SJSA1 (cell line): ENCODE measurements around the gene BACE1. TPM values are rescaled to one million over a fixed set of nuclear protein-coding genes. Genes with fewer than 3 reads are reported as not detected.
"Not testable (repeated sequence)": the region's sequence is repeated elsewhere in the genome, so short reads cannot be mapped to it uniquely, and the experiment has no call there.

ENCODE experiments used
- DNase-seq, 2 experiments: peaks; one replicate each; pipeline ENCODE4 v3.0.0-alpha.2; 2015 to 2020; ENCODE audit warnings: low spot score in 2 of 2, low read depth in 1 of 2
- H3K27ac ChIP-seq: fragments of 250-450 bp; sonication (Bioruptor Pico); 2 replicates; pipeline ENCODE4 v1.5.1; 2020; ENCODE audit warnings: mild to moderate bottlenecking, moderate library complexity
- H3K27me3 ChIP-seq: fragments of 250-450 bp; sonication (Bioruptor Pico); replicated peaks from 2 replicates; pipeline ENCODE4 v1.5.1; 2020; ENCODE audit warnings: mild to moderate bottlenecking, moderate library complexity
- H3K36me3 ChIP-seq: fragments of 250-450 bp; sonication (Bioruptor Pico); 2 replicates; pipeline ENCODE4 v1.5.1; 2020; ENCODE audit warnings: mild to moderate bottlenecking
- H3K4me1 ChIP-seq: fragments of 250-450 bp; sonication (Bioruptor Pico); replicated peaks from 2 replicates; pipeline ENCODE4 v1.6.1; 2021; ENCODE audit warnings: mild to moderate bottlenecking
- H3K4me3 ChIP-seq: fragments of 250-450 bp; sonication (Bioruptor Pico); 2 replicates; pipeline ENCODE4 v1.5.1; 2020; ENCODE audit warnings: mild to moderate bottlenecking
- H3K9me3 ChIP-seq: fragments of 250-450 bp; sonication (Bioruptor Pico); replicated peaks from 2 replicates; pipeline ENCODE4 v1.5.1; 2020; ENCODE audit warnings: mild to moderate bottlenecking
- total RNA-seq: library from RNA; depleted of rRNA; stranded (reverse); fragments of >200 nt; shearing (Covaris generic); gene quantifications from 2 replicates; pipeline ENCODE4 v1.2.3, GENCODE V29; 2014

The BACE1 gene
- total RNA-seq, 1 experiment from 2014 or later: 22.7 TPM

GRCh38 chr11:117279711-117280376, 36.2 kb downstream of the BACE1 start:
- DNase-seq: no peak
- peak overlapping the region; percentile 63; the same call in 1 of the 2 replicates for H3K27ac ChIP-seq
- no peaks in the 10 kb centered on the region for H3K9me3 ChIP-seq
- H3K36me3 ChIP-seq: peaks cover 10% of the 10 kb centered on the region
- peaks cover 42% of the 10 kb centered on the region for H3K4me1 ChIP-seq
- H3K4me3 ChIP-seq: no peak overlapping the region
- no peaks in the 10 kb centered on the region for H3K27me3 ChIP-seq

GRCh38 chr11:117278347-117278746, 37.7 kb downstream of the BACE1 start:
- Histone ChIP-seq H3K36me3 (peaks cover 10% of the 10 kb centered on the region), H3K27me3 (no peaks in the 10 kb centered on the region), H3K4me1 (peaks cover 54% of the 10 kb centered on the region), H3K27ac (no peak overlapping the region), H3K9me3 (no peaks in the 10 kb centered on the region), H3K4me3 (no peak overlapping the region)
- no peak for DNase-seq

GRCh38 chr11:117273550-117274289, 42.3 kb downstream of the BACE1 start:
- Histone ChIP-seq H3K4me1 (peaks cover 29% of the 10 kb centered on the region), H3K36me3 (no peaks in the 10 kb centered on the region), H3K27me3 (no peaks in the 10 kb centered on the region), H3K27ac (peak overlapping the region; percentile 95), H3K4me3 (0 out of 2 replicates have a peak overlapping the region, but pooled peaks have one; percentile 6), H3K9me3 (no peaks in the 10 kb centered on the region)
- peak; percentile 82 to 89 for DNase-seq

- not testable (repeated sequence) for DNase-seq, H3K9me3 ChIP-seq, H3K27me3 ChIP-seq, H3K27ac ChIP-seq, H3K36me3 ChIP-seq, H3K4me3 ChIP-seq
- peaks cover 32% of the 10 kb centered on the region for H3K4me1 ChIP-seq
These were observed 43.9 kb downstream of the BACE1 start for GRCh38 chr11:117272175-117272574.

- Histone ChIP-seq H3K27ac (no peak overlapping the region), H3K4me1 (peaks cover 29% of the 10 kb centered on the region), H3K36me3 (no peaks in the 10 kb centered on the region), H3K9me3 (no peaks in the 10 kb centered on the region), H3K4me3 (no peak overlapping the region), H3K27me3 (no peaks in the 10 kb centered on the region)
- DNase-seq: no peak
These were observed 44.8 kb downstream of the BACE1 start for GRCh38 chr11:117271208-117271607.

- peaks cover 16% of the 10 kb centered on the region for H3K4me1 ChIP-seq
- no peaks in the 10 kb centered on the region for H3K9me3 ChIP-seq
- no peaks in the 10 kb centered on the region for H3K36me3 ChIP-seq
- no peak overlapping the region for H3K27ac ChIP-seq
- no peak for DNase-seq
- H3K27me3 ChIP-seq: no peaks in the 10 kb centered on the region
- H3K4me3 ChIP-seq: no peak overlapping the region
These were observed 46.2 kb downstream of the BACE1 start for GRCh38 chr11:117269856-117270255.

- no peaks in the 10 kb centered on the region for H3K9me3 ChIP-seq
- no peak overlapping the region for H3K27ac ChIP-seq
- H3K36me3 ChIP-seq: no peaks in the 10 kb centered on the region
- no peak for DNase-seq
- H3K4me1 ChIP-seq: peaks cover 3% of the 10 kb centered on the region; the same call in 1 of the 2 replicates
- H3K27me3 ChIP-seq: no peaks in the 10 kb centered on the region
- no peak overlapping the region for H3K4me3 ChIP-seq
These were observed 50.3 kb downstream of the BACE1 start for GRCh38 chr11:117265745-117266144.

- H3K4me3 ChIP-seq, H3K36me3 ChIP-seq, H3K27ac ChIP-seq, H3K27me3 ChIP-seq, DNase-seq, H3K4me1 ChIP-seq, H3K9me3 ChIP-seq: not testable (repeated sequence)
These were observed 51.3 kb downstream of the BACE1 start for GRCh38 chr11:117264624-117265323.

- Histone ChIP-seq H3K9me3 (no peaks in the 10 kb centered on the region), H3K27me3 (no peaks in the 10 kb centered on the region), H3K36me3 (no peaks in the 10 kb centered on the region), H3K4me1 (peaks cover 21% of the 10 kb centered on the region), H3K4me3 (no peak overlapping the region), H3K27ac (peak overlapping the region; percentile 64)
- peak in 1 of 2 experiments; percentile 57 for DNase-seq
These were observed 56.6 kb downstream of the BACE1 start for GRCh38 chr11:117259417-117259816.

GRCh38 chr11:117258576-117258975, 57.5 kb downstream of the BACE1 start:
- peaks cover 21% of the 10 kb centered on the region for H3K4me1 ChIP-seq
- H3K36me3 ChIP-seq: no peaks in the 10 kb centered on the region
- H3K4me3 ChIP-seq: no peak overlapping the region
- no peaks in the 10 kb centered on the region for H3K27me3 ChIP-seq
- peak overlapping the region; percentile 64; the same call in 1 of the 2 replicates for H3K27ac ChIP-seq
- no peak for DNase-seq
- no peaks in the 10 kb centered on the region for H3K9me3 ChIP-seq

GRCh38 chr11:117256573-117256972, 59.5 kb downstream of the BACE1 start:
- no peaks in the 10 kb centered on the region for H3K27me3 ChIP-seq
- no peak for DNase-seq
- no peak overlapping the region for H3K27ac ChIP-seq
- no peak overlapping the region for H3K4me3 ChIP-seq
- H3K36me3 ChIP-seq: no peaks in the 10 kb centered on the region
- peaks cover 21% of the 10 kb centered on the region for H3K4me1 ChIP-seq
- H3K9me3 ChIP-seq: no peaks in the 10 kb centered on the region

GRCh38 chr11:117255966-117256365, 60.1 kb downstream of the BACE1 start:
- Histone ChIP-seq H3K27ac (no peak overlapping the region), H3K4me1 (peaks cover 21% of the 10 kb centered on the region), H3K27me3 (no peaks in the 10 kb centered on the region), H3K9me3 (no peaks in the 10 kb centered on the region), H3K4me3 (no peak overlapping the region), H3K36me3 (no peaks in the 10 kb centered on the region)
- no peak for DNase-seq

GRCh38 chr11:117251506-117251905, 64.5 kb downstream of the BACE1 start:
- Histone ChIP-seq H3K27me3 (no peaks in the 10 kb centered on the region), H3K4me1 (peaks cover 2% of the 10 kb centered on the region), H3K9me3 (no peaks in the 10 kb centered on the region), H3K27ac (no peak overlapping the region), H3K4me3 (no peak overlapping the region), H3K36me3 (0 out of 2 replicates have a peak, but pooled peaks cover 2% of the 10 kb centered on the region)
- no peak for DNase-seq

GRCh38 chr11:117249571-117249970, 66.5 kb downstream of the BACE1 start:
- Histone ChIP-seq H3K27ac (no peak overlapping the region), H3K4me3 (no peak overlapping the region), H3K9me3 (no peaks in the 10 kb centered on the region), H3K27me3 (no peaks in the 10 kb centered on the region), H3K36me3 (0 out of 2 replicates have a peak, but pooled peaks cover 2% of the 10 kb centered on the region), H3K4me1 (no peaks in the 10 kb centered on the region)
- DNase-seq: no peak
